GM12878 (cell line): ENCODE data around the gene TMEM132C. TPM values are rescaled to one million over a fixed set of nuclear protein-coding genes. Genes with fewer than 3 reads are reported as not detected.

Experiments
- ATAC-seq: fragments of 200-7000 bp; cut with Tn5 transposase; 3 replicates; pipeline ENCODE4 v1.9.1; 2020; ENCODE audit warnings: mild to moderate bottlenecking, moderate library complexity
- BruUV-seq: library from RNA; stranded (reverse); fragments of 400-500 nt; replicated peaks from 2 replicates; lab custom pipeline; 2021; lab: Mats Ljungman, UMichigan
- CTCF ChIA-PET: fragments of 300-600 bp; sonication (Branson Sonifier 250); formaldehyde crosslinking; extraction: SDS; loops from one replicate; lab custom pipeline; 2021; ENCODE audit warnings: inconsistent platforms; lab: Yijun Ruan, JAX
- POLR2A ChIA-PET: fragments of 350-600 bp; formaldehyde crosslinking; extraction: SDS; loops from one replicate; lab custom pipeline; 2021; ENCODE audit warnings: inconsistent platforms; lab: Charles Lee
- RAD21 ChIA-PET: fragments of 300-600 bp; sonication (Branson Sonifier 250); formaldehyde crosslinking; loops from one replicate; lab custom pipeline; 2023; ENCODE audit warnings: antibody characterized with exemption; ENCODE audit not compliant: unreplicated experiment; lab: Charles Lee
- SMC1A ChIA-PET: fragments of 300-600 bp; sonication (Branson Sonifier 250); formaldehyde crosslinking; loops from one replicate; lab custom pipeline; 2023; ENCODE audit not compliant: unreplicated experiment, uncharacterized antibody; lab: Charles Lee
- DNase-seq: peaks from one replicate; pipeline ENCODE4 v3.0.0-alpha.2; 2011; ENCODE audit warnings: low read depth, low spot score
- FAIRE-seq: peaks from 3 replicates; lab custom pipeline; 2011; peaks lifted over from hg19 to GRCh38; lab: Jason Lieb, UNC
- H2AFZ ChIP-seq: 2 replicates; pipeline ENCODE4 v1.6.0; 2011; ENCODE audit warnings: low read depth, low read length, control low read depth; ENCODE audit not compliant: control insufficient read depth
- H3K27ac ChIP-seq: 2 replicates; pipeline ENCODE4 v1.5.1; 2011; ENCODE audit warnings: control low read depth; ENCODE audit not compliant: control insufficient read depth, insufficient read depth
- H3K27me3 ChIP-seq, 2 experiments: replicated peaks in 1 of 2; 2 replicates each; pipeline versions ENCODE4 v1.6.0 to v1.6.1; 2011; ENCODE audit warnings: low read length in 1 of 2; ENCODE audit not compliant: control insufficient read depth in 2 of 2, insufficient read depth in 2 of 2
- H3K36me3 ChIP-seq, 2 experiments: 2 replicates each; pipeline ENCODE4 v1.5.1; 2011; ENCODE audit warnings: low read length in 1 of 2; ENCODE audit not compliant: control insufficient read depth in 2 of 2, insufficient read depth in 2 of 2
- H3K4me1 ChIP-seq: 2 replicates; pipeline ENCODE4 v1.6.1; 2011; ENCODE audit warnings: mild to moderate bottlenecking, low read length, moderate library complexity, mixed read lengths; ENCODE audit not compliant: control insufficient read depth, insufficient read depth
- H3K4me2 ChIP-seq: 2 replicates; pipeline ENCODE4 v1.6.0; 2011; ENCODE audit warnings: control low read depth; ENCODE audit not compliant: control insufficient read depth, insufficient read depth
- H3K4me3 ChIP-seq: fragments of 200-600 bp; sonication (generic); 2 replicates; pipeline ENCODE4 v1.5.1; 2016
- H3K79me2 ChIP-seq: 2 replicates; pipeline ENCODE4 v1.6.0; 2011; ENCODE audit warnings: low read length; ENCODE audit not compliant: control insufficient read depth, insufficient read depth
- H3K9ac ChIP-seq: 2 replicates; pipeline ENCODE4 v1.8.0; 2011; ENCODE audit warnings: low read length, control low read depth, mixed read lengths; ENCODE audit not compliant: control insufficient read depth, insufficient read depth
- H3K9me3 ChIP-seq: replicated peaks from 3 replicates; pipeline ENCODE4 v1.5.1; 2011; ENCODE audit warnings: mild to moderate bottlenecking, low read length; ENCODE audit not compliant: control insufficient read depth, insufficient read depth
- H4K20me1 ChIP-seq: 2 replicates; pipeline ENCODE4 v1.6.0; 2011; ENCODE audit not compliant: control insufficient read depth, insufficient read depth
- CEBPZ ChIP-seq: fragments of 150-350 bp; IDR thresholded peaks from 2 replicates; pipeline ENCODE4 v1.6.1; 2016; ENCODE audit warnings: low read depth, low read length
- CREB1 ChIP-seq: IDR thresholded peaks from 2 replicates; pipeline ENCODE4 v1.6.1; 2012; ENCODE audit warnings: low read depth, mild to moderate bottlenecking, inconsistent platforms
- ELK1 ChIP-seq: IDR thresholded peaks from 2 replicates; pipeline ENCODE4 v1.6.1; 2012; ENCODE audit warnings: low read depth, low read length, improper control_type of control experiment
- KDM1A ChIP-seq: fragments of 200-600 bp; sonication (generic); IDR thresholded peaks from 2 replicates; pipeline ENCODE4 v1.6.1; 2016; ENCODE audit warnings: borderline replicate concordance
- MTA3 ChIP-seq: IDR thresholded peaks from 2 replicates; pipeline ENCODE4 v1.6.1; 2012; ENCODE audit warnings: low read length, inconsistent platforms, borderline replicate concordance
- POLR2AphosphoS2 ChIP-seq: IDR thresholded peaks from 2 replicates; pipeline ENCODE4 v1.6.1; 2011; ENCODE audit warnings: low read depth, mild to moderate bottlenecking, low read length, improper control_type of control experiment, moderate library complexity
- RELB ChIP-seq: fragments of 450-650 bp; IDR thresholded peaks from 2 replicates; pipeline ENCODE4 v1.6.1; 2017; ENCODE audit warnings: low read depth, mild to moderate bottlenecking, moderate library complexity
- RFX5 ChIP-seq: IDR thresholded peaks from 2 replicates; pipeline ENCODE4 v1.6.1; 2011; ENCODE audit warnings: low read depth, low read length, improper control_type of control experiment
- WGBS: methylation state at CpG from one replicate; pipeline ENCODE4 v1.1.6; 2016; ENCODE audit warnings: low lambda C conversion rate; ENCODE audit not compliant: insufficient replicate concordance, insufficient coverage; ENCODE audit errors: missing lambda C conversion rate; 5-methylcytosine and 5-hydroxymethylcytosine counted together
- in situ Hi-C: fragments of 300-500 bp; cut with MboI; formaldehyde crosslinking; loops from 9 replicates; pipeline ENCODE4 v1.14.3; 2018; ENCODE audit warnings: mixed read lengths
- intact Hi-C: fragments of 100-400 bp; cut with micrococcal nuclease; formaldehyde crosslinking; loops from one replicate; pipeline ENCODE4 v1.14.2; 2022; ENCODE audit not compliant: unreplicated experiment
- polyA plus RNA-seq, 11 experiments: library from polyadenylated mRNA; depleted of rRNA in 4 of 11; unstranded in 6 of 11; stranded (reverse) in 5 of 11; fragments of >200 nt; fragmentation: Nextera tagmentation in 4 of 11; fragmentation: Illumina TruSeq in 1 of 11; extraction: Ambion mirVana in 4 of 11; extraction: Trizol in 1 of 11; gene quantifications; 1 replicate in 1 of 11; 2 replicates in 10 of 11; pipeline versions ENCODE4 v1.2.1 to v1.2.3, GENCODE V29; 2011 to 2016; ENCODE audit warnings: inconsistent platforms in 2 of 11, missing spikeins in 2 of 11, low read depth in 1 of 11
- total RNA-seq, 4 experiments: library from RNA; depleted of rRNA in 3 of 4; stranded (reverse); fragments of >200 nt in 3 of 4; fragmentation: Illumina TruSeq in 1 of 4; extraction: Trizol in 1 of 4; gene quantifications; 2 replicates each; pipeline versions ENCODE4 v1.2.1 to v1.2.3, GENCODE V29; 2013 to 2021

Gene TMEM132C
- total and polyA plus RNA-seq, 10 of the 15 experiments (the other 5 are each of a cell fraction or from before 2014, with no cell fraction given): not detected

- Histone ChIP-seq H3K4me2 (no peak overlapping the region), H3K27ac (no peak overlapping the region), H4K20me1 (no peaks in the 10 kb centered on the region), H3K27me3 (peaks cover 0 to 1% of the 10 kb centered on the region in 2 experiments; a peak in 2 of 4 replicates), H3K4me1 (no peaks in the 10 kb centered on the region), H3K4me3 (no peak overlapping the region), H3K36me3 (no peaks in the 10 kb centered on the region), H3K9ac (no peak overlapping the region), H3K9me3 (no peaks in the 10 kb centered on the region), H2AFZ (no peak overlapping the region), H3K79me2 (no peaks in the 10 kb centered on the region)
- ChIA-PET SMC1A (no interaction called here), POLR2A (interaction anchor here (0.6 kb wide), 1 partner anchor 157 kb away, joined by 3 read pairs; no protein-coding TSS in a partner anchor), CTCF (no interaction called here), RAD21 (no interaction called here)
- TF ChIP-seq KDM1A (no peak), CREB1 (no peak), MTA3 (no peak), ELK1 (no peak), CEBPZ (no peak), RELB (no peak), POLR2AphosphoS2 (no peak), RFX5 (no peak)
- WGBS: 33% methylated on average over 12 of the region's 12 CpGs
- in situ Hi-C loops: no loop called here
- intact Hi-C loops: no loop called here
- no peak for FAIRE-seq
- no peak for DNase-seq
- BruUV-seq: no TSS peak
- no peak for ATAC-seq
Measured at GRCh38 chr12:128698301-128698972, 431.5 kb downstream of the TMEM132C start.
